HS-27A (cell line): ENCODE measurements around the gene VPS16.

Source experiments
- DNase-seq: peaks from one replicate; pipeline ENCODE4 v3.0.0-alpha.2; 2012; ENCODE audit warnings: low read depth, missing footprints

Gene VPS16

GRCh38 chr20:2835331-2835796 lies 5.2 kb upstream of the VPS16 start:
- no peak for DNase-seq

DNA sequence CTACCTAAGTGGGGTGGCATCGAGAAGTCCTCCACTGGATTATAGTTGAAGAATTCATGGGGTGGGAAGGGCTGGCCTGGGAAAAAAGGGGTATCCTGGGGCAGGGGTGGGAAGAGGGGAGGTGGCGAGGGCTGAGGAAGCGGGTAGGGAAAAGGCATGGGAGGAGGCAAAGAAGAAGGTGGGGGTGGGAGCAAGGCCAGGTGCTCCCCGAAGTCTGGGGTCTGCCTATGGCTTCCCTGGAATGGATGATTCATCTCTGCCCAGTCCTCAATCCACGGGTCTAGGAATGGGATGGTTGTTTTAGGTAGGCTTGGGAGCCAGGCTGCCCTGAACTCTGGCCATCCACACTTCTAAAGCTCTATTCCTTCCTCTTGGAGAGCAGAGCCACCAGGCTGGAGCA lies 4.5 kb upstream of the VPS16 start:
- no peak for DNase-seq

GRCh38 chr20:2837221-2837960 lies 3.2 kb upstream of the VPS16 start:
- no peak for DNase-seq

GRCh38 chr20:2838170-2838797 lies 2.3 kb upstream of the VPS16 start:
- DNase-seq, result no peak

DNA sequence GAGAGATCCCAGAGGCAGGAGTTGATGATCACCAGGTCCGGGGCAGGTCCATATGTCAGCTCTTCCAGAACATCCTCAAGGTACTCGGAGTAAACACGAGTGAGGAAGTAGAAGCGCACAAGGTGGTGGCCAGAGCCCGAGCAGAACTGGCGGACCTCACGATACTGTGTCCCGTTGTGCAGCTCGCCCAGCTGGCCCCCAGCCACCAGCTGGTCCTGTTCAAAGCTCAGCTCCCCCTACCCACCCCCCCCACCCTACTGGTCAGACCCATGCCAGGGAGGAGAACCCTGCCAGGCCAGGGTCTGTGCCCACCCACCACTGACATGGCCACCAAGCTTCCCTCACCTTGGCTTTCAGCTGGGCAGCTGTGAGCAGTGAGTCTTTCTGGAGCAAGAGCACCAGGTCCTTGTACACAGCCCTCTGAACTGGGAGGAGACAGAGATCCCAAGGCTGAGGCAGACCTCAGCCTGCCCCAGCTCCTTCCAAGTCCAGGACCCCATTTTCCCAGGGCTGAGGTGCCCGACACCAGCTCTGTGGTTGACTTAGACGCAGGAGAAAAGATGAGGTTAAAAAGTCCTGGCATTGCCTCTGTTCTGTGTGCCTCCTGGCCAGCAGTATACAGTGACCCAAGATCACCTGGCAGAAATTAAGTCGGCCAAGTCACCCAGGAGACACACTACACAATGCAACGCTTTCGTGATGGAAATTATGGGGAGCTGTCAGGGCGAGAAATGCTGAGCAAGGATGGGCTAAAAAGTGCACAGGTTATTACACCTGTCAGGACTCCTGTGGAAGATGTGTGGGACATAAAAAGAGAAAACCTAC lies 1.5 kb upstream of the VPS16 start:
- no peak for DNase-seq

DNA sequence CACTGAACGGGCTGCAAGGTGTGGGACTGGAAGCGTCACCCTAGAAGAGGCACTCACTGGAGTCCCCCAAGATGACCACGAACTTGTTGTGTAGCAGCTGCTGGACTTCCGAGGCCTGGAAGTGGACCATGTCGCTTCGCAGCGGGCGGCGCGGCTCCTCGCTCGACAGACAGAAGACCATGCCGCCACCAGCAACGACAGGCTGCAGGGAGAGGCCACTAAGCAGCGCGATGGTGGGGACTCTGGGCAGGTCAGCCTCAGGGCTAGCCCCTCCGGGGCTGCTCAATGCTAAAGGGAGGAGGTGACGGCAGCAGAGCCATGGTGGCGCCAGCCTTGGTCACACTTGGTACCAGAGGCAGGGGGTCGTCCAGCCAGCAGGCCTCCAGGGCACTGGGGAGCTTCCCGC lies 810 bp upstream of the VPS16 start:
- DNase-seq, result no peak

DNA sequence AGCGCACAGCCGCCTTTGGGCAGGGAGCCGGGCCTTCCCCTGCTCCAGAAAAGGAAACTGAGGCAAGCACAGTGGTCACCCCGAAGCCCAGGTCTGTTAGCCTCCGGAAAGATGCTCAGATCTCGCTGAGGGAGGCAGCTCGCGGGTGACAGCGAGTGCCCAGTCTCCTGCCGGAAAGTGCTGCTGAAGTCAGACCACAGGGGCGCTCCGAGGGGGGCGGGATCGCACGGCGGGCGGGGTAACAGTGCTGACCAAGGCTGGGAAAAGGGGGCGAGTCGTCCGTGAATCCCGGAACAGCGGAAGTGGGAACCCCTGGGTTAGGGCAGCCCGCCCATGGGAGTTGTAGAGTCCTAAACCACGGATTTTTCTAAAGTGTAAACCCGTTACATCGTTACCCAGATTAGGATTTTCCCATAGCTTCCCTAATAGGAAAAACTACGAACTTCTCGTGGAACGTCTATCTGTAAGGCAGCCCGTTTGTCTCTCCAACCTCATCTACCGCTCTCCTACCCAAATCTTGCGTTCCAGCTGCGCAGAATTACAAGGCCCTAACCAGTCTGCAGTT lies 504 bp downstream of the VPS16 start:
- DNase-seq, result peak; percentile 9

- DNase-seq, result no peak
Observed at GRCh38 chr20:2845607-2846006, 5.1 kb downstream of the VPS16 start.

- no peak for DNase-seq
Observed at GRCh38 chr20:2846698-2847097, 6.2 kb downstream of the VPS16 start.

- DNase-seq, result no peak
Observed at GRCh38 chr20:2847802-2848201, 7.3 kb downstream of the VPS16 start.

DNA sequence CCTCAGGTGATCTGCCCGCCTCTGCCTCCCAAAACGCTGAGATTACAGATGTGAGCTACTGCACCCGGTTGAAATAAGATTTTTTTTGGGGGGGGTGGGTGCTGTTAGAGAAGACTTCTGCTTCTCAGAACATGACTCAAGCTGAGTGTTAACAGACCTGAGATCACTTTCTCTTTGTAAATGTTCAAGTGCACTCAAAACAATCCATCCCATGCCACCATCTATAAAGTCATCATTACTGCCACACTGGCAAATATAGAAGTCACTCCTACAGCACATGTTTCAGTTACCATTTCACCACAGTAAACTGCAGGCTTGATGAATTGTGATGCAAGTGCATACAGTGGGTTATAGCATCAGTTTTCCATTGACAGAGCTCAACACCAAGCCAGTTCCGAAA lies 9.0 kb downstream of the VPS16 start:
- DNase-seq, result no peak

DNA sequence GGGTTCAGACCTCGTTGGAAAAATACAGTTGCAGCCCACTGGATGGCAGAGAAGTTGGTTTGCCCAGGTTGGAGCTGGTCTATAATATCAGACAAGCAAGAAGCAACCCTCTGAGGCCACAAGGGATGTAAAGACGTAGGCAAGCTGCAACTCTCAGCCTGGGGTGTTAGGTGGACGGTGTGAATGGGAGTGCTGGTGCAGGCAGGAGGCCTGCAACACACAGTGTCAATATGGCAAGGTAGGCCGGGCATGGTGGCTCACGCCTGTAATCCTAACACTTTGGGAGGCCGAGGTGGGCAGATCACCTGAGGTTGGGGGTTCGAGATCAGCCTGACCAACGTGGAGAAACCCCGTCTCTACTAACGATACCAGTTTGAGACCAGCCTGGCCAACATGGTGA lies 10.5 kb downstream of the VPS16 start:
- DNase-seq, result no peak

GRCh38 chr20:2858591-2858990 lies 18.0 kb downstream of the VPS16 start:
- no peak for DNase-seq

DNA sequence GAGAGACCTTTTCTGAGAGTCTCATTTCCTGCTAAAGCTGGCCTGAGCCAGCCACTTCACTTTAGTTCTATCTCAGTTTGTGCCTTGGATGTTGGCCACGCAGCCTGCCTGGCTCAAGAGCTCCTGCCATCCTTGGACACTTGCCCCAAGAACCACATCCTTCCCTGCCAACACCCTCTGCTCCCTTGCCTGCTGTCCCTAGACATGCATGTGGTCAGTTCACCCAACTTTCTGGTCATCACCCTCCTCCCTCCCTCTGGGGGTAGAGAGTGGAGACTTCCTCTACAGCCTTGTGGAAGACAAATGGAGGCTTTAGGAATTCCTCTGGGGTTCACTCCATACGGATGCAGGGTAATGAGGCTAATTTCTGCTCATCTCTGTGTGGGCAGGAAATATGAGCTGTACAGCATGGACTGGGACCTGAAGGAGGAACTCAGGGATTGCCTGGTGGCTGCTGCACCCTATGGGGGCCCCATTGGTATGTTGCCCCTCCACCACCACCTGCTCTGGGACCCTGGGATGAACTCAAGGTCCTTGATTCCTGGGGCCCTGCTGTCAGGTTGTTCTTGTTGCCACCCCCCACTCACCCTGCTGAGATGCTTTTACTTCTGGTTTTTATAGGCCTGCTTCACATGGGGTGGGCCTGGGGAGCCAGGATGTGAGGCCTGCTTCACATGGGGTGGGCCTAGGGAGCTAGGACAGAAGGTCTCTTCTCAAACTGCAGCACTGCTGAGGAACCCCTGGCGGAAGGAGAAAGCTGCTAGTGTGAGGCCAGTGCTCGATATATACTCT lies 19.0 kb downstream of the VPS16 start:
- DNase-seq, result no peak

GRCh38 chr20:2864626-2865025 lies 24.1 kb downstream of the VPS16 start:
- no peak for DNase-seq

DNA sequence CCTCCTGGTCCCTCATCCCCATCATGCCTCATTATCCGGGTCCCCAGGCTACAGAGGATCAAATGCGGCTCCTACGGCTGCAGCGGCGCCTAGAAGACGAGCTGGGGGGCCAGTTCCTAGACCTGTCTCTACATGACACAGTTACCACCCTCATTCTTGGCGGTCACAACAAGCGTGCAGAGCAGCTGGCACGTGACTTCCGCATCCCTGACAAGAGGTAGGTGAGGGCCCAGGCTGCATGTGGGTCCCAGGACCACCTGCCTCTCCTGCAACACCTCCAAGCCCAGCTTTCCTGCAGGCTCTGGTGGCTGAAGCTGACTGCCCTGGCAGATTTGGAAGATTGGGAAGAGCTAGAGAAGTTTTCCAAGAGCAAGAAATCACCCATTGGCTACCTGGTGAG lies 24.6 kb downstream of the VPS16 start:
- DNase-seq, result no peak

DNA sequence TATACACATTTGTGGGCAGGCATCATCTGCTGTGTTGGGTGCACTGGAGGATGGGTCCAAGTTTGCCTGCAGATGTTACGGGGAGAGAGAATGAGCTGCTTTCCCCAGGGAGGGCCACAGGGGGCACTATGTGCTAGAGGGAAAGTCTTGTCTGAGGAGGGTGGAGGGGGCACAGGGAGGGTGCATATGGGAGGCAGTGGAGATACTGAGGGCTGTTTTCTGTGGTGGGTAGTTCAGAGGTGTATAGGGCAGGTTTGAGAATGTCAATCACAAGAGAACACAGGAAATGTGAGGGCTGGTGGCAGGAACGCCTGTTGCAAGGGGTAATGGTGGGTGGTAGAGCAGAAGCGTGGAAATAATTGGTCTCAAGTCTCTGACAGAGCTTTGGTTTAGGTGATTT lies 25.1 kb downstream of the VPS16 start:
- no peak for DNase-seq

DNA sequence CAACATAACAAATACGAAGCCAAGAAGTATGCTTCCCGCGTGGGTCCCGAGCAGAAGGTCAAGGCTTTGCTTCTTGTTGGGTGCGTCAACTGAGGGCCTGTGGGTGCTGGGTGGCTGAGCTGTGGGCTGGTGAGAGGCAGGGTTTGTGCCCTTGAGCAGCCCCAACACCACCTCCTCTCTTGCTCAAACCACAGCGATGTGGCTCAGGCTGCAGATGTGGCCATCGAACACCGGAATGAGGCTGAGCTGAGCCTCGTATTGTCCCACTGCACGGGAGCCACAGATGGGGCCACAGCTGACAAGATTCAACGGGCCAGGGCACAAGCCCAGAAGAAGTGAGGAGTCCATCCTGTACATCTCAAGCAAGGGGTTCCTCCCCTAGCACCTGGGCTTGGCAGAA lies 25.7 kb downstream of the VPS16 start:
- DNase-seq, result no peak

DNA sequence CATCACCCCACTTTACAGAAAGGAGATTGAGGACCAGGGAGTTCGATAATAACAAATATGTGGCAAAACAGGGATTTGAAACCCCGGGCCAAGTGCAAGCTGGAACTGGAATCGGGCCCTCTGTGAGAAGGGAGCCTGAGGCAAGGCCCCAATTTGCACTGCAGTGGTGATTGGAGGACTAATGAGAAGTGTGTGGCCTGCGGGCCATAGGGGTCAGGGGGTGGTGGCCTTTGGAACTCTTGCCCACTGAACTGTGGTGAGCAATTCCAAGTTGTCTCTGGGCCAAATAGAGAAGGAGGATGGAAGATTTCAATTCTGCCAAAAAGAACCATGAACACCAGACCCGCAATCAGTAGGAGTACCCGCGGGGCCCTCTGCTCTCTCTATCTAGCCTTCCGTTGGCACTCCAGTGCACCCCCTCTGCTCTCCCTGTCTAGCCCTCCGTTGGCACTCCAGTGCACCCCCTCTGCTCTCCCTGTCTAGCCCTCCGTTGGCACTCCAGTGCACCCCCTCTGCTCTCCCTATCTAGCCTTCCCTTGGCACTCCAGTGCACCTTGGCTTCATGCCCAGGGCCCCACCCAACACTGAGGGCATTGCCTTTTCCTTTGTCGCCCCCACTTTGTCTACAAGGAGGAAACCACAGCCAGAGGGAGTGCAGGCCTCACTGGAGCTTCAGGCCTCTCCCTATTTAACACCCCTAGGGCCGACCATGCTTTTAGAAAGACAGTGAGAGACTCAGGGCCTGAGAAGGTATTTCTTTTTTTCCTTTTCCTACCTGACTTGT lies 26.7 kb downstream of the VPS16 start:
- DNase-seq, result no peak

- no peak for DNase-seq
Observed at GRCh38 chr20:2869381-2869780, 28.8 kb downstream of the VPS16 start.

DNA sequence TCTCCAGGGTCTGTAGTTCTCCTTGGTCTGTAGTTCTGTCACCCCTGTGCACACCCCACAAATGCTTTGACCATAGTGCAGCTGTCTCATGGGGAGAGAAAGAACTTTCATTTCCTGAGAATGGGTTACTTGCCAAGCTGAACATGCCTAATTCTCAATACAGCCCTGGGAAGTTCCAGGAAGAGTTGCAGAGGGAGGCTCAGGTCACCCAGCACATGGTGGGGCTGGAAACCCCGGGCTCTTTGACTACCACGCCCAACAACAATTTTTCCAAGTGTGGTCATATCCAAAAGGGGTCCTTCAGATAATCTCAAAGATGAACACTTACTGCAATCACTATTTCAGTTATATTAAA lies 30.5 kb downstream of the VPS16 start:
- DNase-seq, result no peak
